ENCODE measurements around the gene REX1BD.

DNA sequence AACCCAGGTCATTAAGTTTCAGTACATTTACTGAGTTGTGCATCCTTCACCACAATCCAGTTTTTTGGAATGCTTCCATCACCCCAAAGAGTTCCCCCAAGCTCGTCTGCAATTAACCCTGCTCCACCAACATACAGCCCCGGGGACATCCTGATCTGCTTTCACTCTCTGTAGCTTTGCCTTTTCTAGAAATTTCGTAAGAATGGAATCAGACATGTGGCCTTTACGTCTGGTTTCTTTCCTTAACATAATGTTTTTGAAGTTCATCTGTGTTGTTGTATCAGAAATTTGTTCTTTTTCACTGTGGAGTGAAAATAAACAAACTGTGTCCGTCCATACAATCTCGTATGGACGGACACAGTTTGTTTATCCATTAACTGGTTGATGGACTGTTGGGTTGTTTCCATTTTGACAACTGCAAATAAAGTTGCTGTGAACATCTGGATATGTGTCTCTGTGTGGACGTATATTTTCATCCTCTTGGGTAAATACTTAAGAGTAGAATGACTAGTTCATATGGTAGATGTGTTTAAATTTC is 51.2 kb downstream of the REX1BD start:
- TF ChIP-seq POLR2AphosphoS5 (IDR thresholded peaks at IDR 0.05; ENCODE audit: low read length), result no peak
- TF ChIP-seq FOXK2 (IDR thresholded peaks at IDR 0.05), result no peak
- TF ChIP-seq YY1 (IDR thresholded peaks at IDR 0.05; ENCODE audit: low read depth, low read length), result no peak
- TF ChIP-seq CREM (IDR thresholded peaks at IDR 0.05; ENCODE audit: low read depth), result no peak
- TF ChIP-seq CEBPB (IDR thresholded peaks at IDR 0.05; ENCODE audit: borderline replicate concordance in 1 of 2, low read depth in 2 of 2, low read length in 2 of 2), result no peak
- no peak for TF ChIP-seq PBX3 (IDR thresholded peaks at IDR 0.05; ENCODE audit: insufficient replicate concordance, low read depth, low read length)
- TF ChIP-seq, protein P1, sequence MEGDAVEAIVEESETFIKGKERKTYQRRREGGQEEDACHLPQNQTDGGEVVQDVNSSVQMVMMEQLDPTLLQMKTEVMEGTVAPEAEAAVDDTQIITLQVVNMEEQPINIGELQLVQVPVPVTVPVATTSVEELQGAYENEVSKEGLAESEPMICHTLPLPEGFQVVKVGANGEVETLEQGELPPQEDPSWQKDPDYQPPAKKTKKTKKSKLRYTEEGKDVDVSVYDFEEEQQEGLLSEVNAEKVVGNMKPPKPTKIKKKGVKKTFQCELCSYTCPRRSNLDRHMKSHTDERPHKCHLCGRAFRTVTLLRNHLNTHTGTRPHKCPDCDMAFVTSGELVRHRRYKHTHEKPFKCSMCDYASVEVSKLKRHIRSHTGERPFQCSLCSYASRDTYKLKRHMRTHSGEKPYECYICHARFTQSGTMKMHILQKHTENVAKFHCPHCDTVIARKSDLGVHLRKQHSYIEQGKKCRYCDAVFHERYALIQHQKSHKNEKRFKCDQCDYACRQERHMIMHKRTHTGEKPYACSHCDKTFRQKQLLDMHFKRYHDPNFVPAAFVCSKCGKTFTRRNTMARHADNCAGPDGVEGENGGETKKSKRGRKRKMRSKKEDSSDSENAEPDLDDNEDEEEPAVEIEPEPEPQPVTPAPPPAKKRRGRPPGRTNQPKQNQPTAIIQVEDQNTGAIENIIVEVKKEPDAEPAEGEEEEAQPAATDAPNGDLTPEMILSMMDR (IDR thresholded peaks at IDR 0.05 in 2 of 3, conservative IDR thresholded peaks at IDR 0.05 in 1 of 3; ENCODE audit: control insufficient read depth in 2 of 3, extremely low read depth in 1 of 3, insufficient read depth in 1 of 3, low read depth in 3 of 3, low read length in 3 of 3), result no peak
- no peak for TF ChIP-seq DPF2 (IDR thresholded peaks at IDR 0.05)
- no peak for TF ChIP-seq EZH2 (IDR thresholded peaks at IDR 0.05; ENCODE audit: borderline replicate concordance, control insufficient read depth, low read depth, low read length)
- TF ChIP-seq NKRF (conservative IDR thresholded peaks at IDR 0.05), result no peak
- TF ChIP-seq POU2F2 (IDR thresholded peaks at IDR 0.05; ENCODE audit: borderline replicate concordance, low read depth, low read length), result no peak

All from GM12878 (cell line).